Parathyroid adenoma (tissue), 2 donors: ENCODE measurements around the gene SEC14L3.
A peak's percentile ranks its signal among the peaks of the same experiment; 100 is the strongest.

Experiments
- H2AFZ ChIP-seq: fragments of 300-600 bp; sonication (generic); one replicate; pipeline ENCODE4 v1.7.0; 2017; ENCODE audit warnings: antibody characterized with exemption, mild to moderate bottlenecking
- H3K27ac ChIP-seq: fragments of 300-600 bp; sonication (generic); one replicate; pipeline ENCODE4 v1.7.0; 2017
- H3K27me3 ChIP-seq: fragments of 300-600 bp; sonication (generic); one replicate; pipeline ENCODE4 v1.7.0; 2017; ENCODE audit warnings: low read length; ENCODE audit not compliant: control insufficient read depth, insufficient read depth
- H3K36me3 ChIP-seq: fragments of 300-600 bp; sonication (generic); one replicate; pipeline ENCODE4 v1.7.0; 2017; ENCODE audit warnings: low read length; ENCODE audit not compliant: control insufficient read depth, insufficient read depth
- H3K4me1 ChIP-seq: fragments of 300-600 bp; sonication (generic); one replicate; pipeline ENCODE4 v1.7.0; 2017; ENCODE audit warnings: control low read depth
- H3K4me2 ChIP-seq: fragments of 300-600 bp; sonication (generic); one replicate; pipeline ENCODE4 v1.7.0; 2017; ENCODE audit warnings: low read length
- H3K4me3 ChIP-seq: fragments of 300-600 bp; sonication (generic); one replicate; pipeline ENCODE4 v1.7.0; 2017; ENCODE audit warnings: low read depth, low read length
- H3K79me2 ChIP-seq: fragments of 300-600 bp; sonication (generic); one replicate; pipeline ENCODE4 v1.7.0; 2017; ENCODE audit warnings: control low read depth
- H3K9ac ChIP-seq: fragments of 300-600 bp; sonication (generic); one replicate; pipeline ENCODE4 v1.7.0; 2017; ENCODE audit warnings: mild to moderate bottlenecking
- H3K9me3 ChIP-seq: fragments of 300-600 bp; sonication (generic); one replicate; pipeline ENCODE4 v1.7.0; 2017; ENCODE audit warnings: low read length; ENCODE audit not compliant: control insufficient read depth
- TF ChIP-seq, protein P1 (sequence below): fragments of 300-600 bp; sonication (generic); IDR thresholded peaks from one replicate; pipeline ENCODE4 v1.7.0; 2017; ENCODE audit warnings: antibody characterized with exemption, mild to moderate bottlenecking
- donor health status: primary hyperparathyroidism.

SEC14L3 gene

DNA sequence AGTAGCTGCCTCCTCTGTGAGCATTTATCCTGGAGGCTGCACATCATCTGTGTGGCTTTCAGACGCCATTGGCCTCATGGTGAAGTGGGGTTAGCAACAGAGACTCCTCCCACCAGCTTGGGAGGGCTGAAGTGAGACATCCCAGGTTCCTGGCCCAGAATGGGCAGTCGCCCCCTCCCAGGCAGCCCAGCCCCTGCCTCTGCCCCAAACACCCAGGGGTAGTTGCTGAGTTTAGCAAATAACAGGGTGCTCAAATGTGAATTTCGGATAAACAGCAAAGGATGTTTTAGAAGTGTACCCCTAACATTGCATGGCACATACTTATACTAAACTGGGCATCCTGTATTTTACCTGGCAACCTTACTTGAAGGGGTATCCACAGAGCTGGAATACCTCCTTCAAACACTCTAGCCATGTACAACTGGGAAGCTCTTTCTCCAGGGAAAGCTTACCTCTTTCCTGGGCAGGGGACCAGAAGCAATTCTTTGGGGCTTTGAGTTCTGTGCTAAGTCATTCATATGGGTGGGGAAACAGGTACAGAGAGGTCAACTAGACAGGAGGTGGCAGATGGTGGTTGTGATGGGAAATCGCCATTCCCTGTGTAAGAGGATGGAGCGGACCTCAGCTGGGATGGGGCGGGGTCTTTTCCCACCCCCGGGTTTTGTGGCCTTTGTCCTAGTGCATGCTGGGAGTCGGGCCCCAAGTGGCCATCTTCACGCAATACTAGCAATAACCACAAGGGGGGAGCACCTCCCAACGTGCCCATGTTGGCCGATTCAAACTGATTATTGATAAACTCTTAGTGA lies 27.0 kb downstream of the SEC14L3 start:
- no peak overlapping the region for H3K27ac ChIP-seq
- H3K4me2 ChIP-seq = no peak overlapping the region
- no peaks in the 10 kb centered on the region for H3K79me2 ChIP-seq
- H3K4me3 ChIP-seq = no peak overlapping the region
- H3K36me3 ChIP-seq = no peaks in the 10 kb centered on the region
- no peaks in the 10 kb centered on the region for H3K27me3 ChIP-seq
- H3K9me3 ChIP-seq = no peaks in the 10 kb centered on the region
- H3K4me1 ChIP-seq = no peaks in the 10 kb centered on the region
- H2AFZ ChIP-seq = peak overlapping the region; percentile 79
- H3K9ac ChIP-seq = no peak overlapping the region
- TF ChIP-seq, protein P1, sequence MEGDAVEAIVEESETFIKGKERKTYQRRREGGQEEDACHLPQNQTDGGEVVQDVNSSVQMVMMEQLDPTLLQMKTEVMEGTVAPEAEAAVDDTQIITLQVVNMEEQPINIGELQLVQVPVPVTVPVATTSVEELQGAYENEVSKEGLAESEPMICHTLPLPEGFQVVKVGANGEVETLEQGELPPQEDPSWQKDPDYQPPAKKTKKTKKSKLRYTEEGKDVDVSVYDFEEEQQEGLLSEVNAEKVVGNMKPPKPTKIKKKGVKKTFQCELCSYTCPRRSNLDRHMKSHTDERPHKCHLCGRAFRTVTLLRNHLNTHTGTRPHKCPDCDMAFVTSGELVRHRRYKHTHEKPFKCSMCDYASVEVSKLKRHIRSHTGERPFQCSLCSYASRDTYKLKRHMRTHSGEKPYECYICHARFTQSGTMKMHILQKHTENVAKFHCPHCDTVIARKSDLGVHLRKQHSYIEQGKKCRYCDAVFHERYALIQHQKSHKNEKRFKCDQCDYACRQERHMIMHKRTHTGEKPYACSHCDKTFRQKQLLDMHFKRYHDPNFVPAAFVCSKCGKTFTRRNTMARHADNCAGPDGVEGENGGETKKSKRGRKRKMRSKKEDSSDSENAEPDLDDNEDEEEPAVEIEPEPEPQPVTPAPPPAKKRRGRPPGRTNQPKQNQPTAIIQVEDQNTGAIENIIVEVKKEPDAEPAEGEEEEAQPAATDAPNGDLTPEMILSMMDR = peak; percentile 74

DNA sequence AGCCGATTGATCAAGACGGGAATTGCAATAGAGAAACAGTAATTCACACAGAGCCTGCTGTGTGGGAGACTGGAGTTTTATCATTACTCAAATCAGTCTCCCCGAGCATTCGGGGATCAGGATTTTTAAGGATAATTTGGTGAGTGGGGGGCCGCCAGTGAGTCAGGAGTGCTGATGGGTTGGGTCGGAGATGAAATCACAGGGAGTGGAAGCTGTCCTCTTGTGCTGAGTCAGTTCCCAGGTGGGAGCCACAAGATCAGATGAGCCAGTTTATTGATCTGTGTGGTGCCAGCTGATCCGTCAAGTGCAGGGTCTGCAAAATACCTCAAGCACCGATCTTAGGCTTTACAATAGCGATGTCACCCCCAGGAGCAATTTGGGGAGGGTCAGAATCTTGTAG lies 30.7 kb downstream of the SEC14L3 start:
- TF ChIP-seq, protein P1 = no peak
- H3K4me2 ChIP-seq = no peak overlapping the region
- no peaks in the 10 kb centered on the region for H3K79me2 ChIP-seq
- no peak overlapping the region for H2AFZ ChIP-seq
- no peak overlapping the region for H3K27ac ChIP-seq
- H3K9ac ChIP-seq = no peak overlapping the region
- H3K27me3 ChIP-seq = no peaks in the 10 kb centered on the region
- H3K4me1 ChIP-seq = no peaks in the 10 kb centered on the region
- H3K9me3 ChIP-seq = no peaks in the 10 kb centered on the region
- H3K36me3 ChIP-seq = no peaks in the 10 kb centered on the region
- no peak overlapping the region for H3K4me3 ChIP-seq

DNA sequence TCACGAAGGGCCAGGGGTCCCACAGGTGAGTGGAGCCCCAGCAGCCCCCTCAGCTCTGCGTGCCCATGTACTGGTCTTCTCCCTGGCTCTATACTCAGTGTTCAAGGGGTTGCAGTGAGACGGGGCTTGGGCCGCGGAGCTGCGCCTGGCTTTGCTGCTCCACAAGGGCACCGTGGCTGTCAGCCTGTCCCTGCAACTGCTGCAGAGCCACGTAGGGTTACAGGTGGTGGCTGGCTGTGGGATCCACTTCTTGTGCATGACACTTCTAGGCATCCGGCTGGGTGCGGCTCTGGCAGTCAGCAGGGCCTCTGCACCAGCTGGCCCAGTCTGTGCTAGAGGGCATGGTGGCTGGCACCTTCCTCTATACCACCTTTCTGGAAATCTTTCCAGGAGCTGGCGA lies 32.0 kb downstream of the SEC14L3 start:
- no peak overlapping the region for H3K4me3 ChIP-seq
- H3K4me2 ChIP-seq = no peak overlapping the region
- no peaks in the 10 kb centered on the region for H3K4me1 ChIP-seq
- no peaks in the 10 kb centered on the region for H3K9me3 ChIP-seq
- H3K9ac ChIP-seq = no peak overlapping the region
- H3K27ac ChIP-seq = no peak overlapping the region
- H3K79me2 ChIP-seq = no peaks in the 10 kb centered on the region
- no peaks in the 10 kb centered on the region for H3K27me3 ChIP-seq
- TF ChIP-seq, protein P1 = no peak
- no peaks in the 10 kb centered on the region for H3K36me3 ChIP-seq
- H2AFZ ChIP-seq = no peak overlapping the region

- Histone ChIP-seq H3K27ac (no peak overlapping the region), H3K79me2 (no peaks in the 10 kb centered on the region), H3K36me3 (no peaks in the 10 kb centered on the region), H3K4me1 (no peaks in the 10 kb centered on the region), H3K4me3 (no peak overlapping the region), H3K27me3 (no peaks in the 10 kb centered on the region), H2AFZ (no peak overlapping the region), H3K9me3 (no peaks in the 10 kb centered on the region), H3K4me2 (no peak overlapping the region), H3K9ac (no peak overlapping the region)
- TF ChIP-seq, protein P1 = no peak
Measured at GRCh38 chr22:30439226-30439625, 32.6 kb downstream of the SEC14L3 start.

DNA sequence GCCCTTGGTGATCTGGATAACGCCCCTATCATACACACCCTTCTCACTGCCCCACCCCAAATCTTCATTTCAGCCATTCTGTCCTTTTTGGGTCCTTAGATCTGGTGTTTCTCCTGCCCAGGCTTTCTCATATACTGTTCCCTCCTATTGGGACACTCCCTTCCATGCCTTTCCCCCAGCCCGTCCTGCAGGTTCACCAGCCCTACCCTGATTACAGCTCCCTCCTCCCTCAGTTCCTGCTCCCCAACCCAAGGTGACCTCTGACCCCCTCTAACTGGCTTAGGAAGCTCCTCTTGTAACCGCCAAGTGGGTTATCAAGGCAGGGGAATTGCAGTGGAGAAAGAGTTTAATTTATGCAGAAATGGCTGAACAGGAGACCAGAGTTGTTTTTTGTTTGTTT lies 33.3 kb downstream of the SEC14L3 start:
- Histone ChIP-seq H3K4me3 (no peak overlapping the region), H2AFZ (no peak overlapping the region), H3K4me2 (no peak overlapping the region), H3K79me2 (no peaks in the 10 kb centered on the region), H3K27me3 (no peaks in the 10 kb centered on the region), H3K9me3 (no peaks in the 10 kb centered on the region), H3K4me1 (no peaks in the 10 kb centered on the region), H3K36me3 (no peaks in the 10 kb centered on the region), H3K27ac (no peak overlapping the region), H3K9ac (no peak overlapping the region)
- TF ChIP-seq, protein P1 = no peak
